Astrocyte (in vitro differentiated cells and primary cell): Measurements from ENCODE around the gene SCN8A. TPM values are rescaled to one million over a fixed set of nuclear protein-coding genes. Genes with fewer than 3 reads are reported as not detected.

ENCODE experiments used
- DNase-seq: peaks from one replicate; pipeline ENCODE4 v3.0.0-alpha.2; 2010; ENCODE audit warnings: low read depth
- FAIRE-seq: peaks from 2 replicates; lab custom pipeline; 2011; peaks lifted over from hg19 to GRCh38; lab: Jason Lieb, UNC
- H2AFZ ChIP-seq: 2 replicates; pipeline ENCODE4 v1.6.0; 2012; ENCODE audit warnings: low read depth, low read length, inconsistent platforms
- H3K27ac ChIP-seq: 2 replicates; pipeline ENCODE4 v1.5.1; 2011; ENCODE audit warnings: low read depth, low read length, inconsistent platforms
- H3K27me3 ChIP-seq: 2 replicates; pipeline ENCODE4 v1.6.0; 2011; ENCODE audit warnings: low read length, inconsistent platforms; ENCODE audit not compliant: insufficient read depth
- H3K36me3 ChIP-seq: 2 replicates; pipeline ENCODE4 v1.5.1; 2011; ENCODE audit warnings: low read length, inconsistent platforms; ENCODE audit not compliant: insufficient read depth
- H3K4me1 ChIP-seq: 2 replicates; pipeline ENCODE4 v1.5.1; 2011; ENCODE audit warnings: low read length, inconsistent platforms; ENCODE audit not compliant: insufficient read depth
- H3K4me2 ChIP-seq: 2 replicates; pipeline ENCODE4 v1.6.0; 2012; ENCODE audit warnings: low read length, inconsistent platforms
- H3K4me3 ChIP-seq: 2 replicates; pipeline ENCODE4 v1.5.1; 2011; ENCODE audit warnings: low read depth, mild to moderate bottlenecking, low read length, inconsistent platforms; ENCODE audit not compliant: insufficient read depth
- H3K79me2 ChIP-seq: 2 replicates; pipeline ENCODE4 v1.6.0; 2012; ENCODE audit warnings: mild to moderate bottlenecking, low read length, inconsistent platforms; ENCODE audit not compliant: insufficient read depth
- H3K9ac ChIP-seq: 2 replicates; pipeline ENCODE4 v1.6.0; 2012; ENCODE audit warnings: mild to moderate bottlenecking, low read length, inconsistent platforms
- H3K9me3 ChIP-seq: 2 replicates; pipeline ENCODE4 v1.5.1; 2012; ENCODE audit warnings: low read depth, mild to moderate bottlenecking, low read length, inconsistent platforms; ENCODE audit not compliant: insufficient read depth
- H4K20me1 ChIP-seq: 2 replicates; pipeline ENCODE4 v1.6.0; 2012; ENCODE audit warnings: low read length, inconsistent platforms; ENCODE audit not compliant: insufficient read depth
- H3K27ac Mint-ChIP-seq: one replicate; pipeline ENCODE4 v1.8.0; 2021; ENCODE audit warnings: mild to moderate bottlenecking, mixed read lengths; ENCODE audit not compliant: unreplicated experiment
- H3K27me3 Mint-ChIP-seq: one replicate; pipeline ENCODE4 v1.8.0; 2021; ENCODE audit warnings: low read depth, mixed read lengths; ENCODE audit not compliant: unreplicated experiment
- H3K36me3 Mint-ChIP-seq: one replicate; pipeline ENCODE4 v1.8.0; 2021; ENCODE audit warnings: low read depth, mixed read lengths; ENCODE audit not compliant: unreplicated experiment
- H3K4me1 Mint-ChIP-seq: one replicate; pipeline ENCODE4 v1.8.0; 2021; ENCODE audit warnings: low read depth, mixed read lengths; ENCODE audit not compliant: unreplicated experiment
- H3K4me3 Mint-ChIP-seq: one replicate; pipeline ENCODE4 v1.8.0; 2021; ENCODE audit warnings: mild to moderate bottlenecking, moderate library complexity, mixed read lengths; ENCODE audit not compliant: unreplicated experiment
- H3K9me3 Mint-ChIP-seq: one replicate; pipeline ENCODE4 v1.8.0; 2021; ENCODE audit warnings: mild to moderate bottlenecking, mixed read lengths; ENCODE audit not compliant: unreplicated experiment
- EZH2 ChIP-seq: IDR thresholded peaks from 2 replicates; pipeline ENCODE4 v1.6.1; 2012; ENCODE audit warnings: mild to moderate bottlenecking, low read length, inconsistent platforms; ENCODE audit not compliant: insufficient read depth
- total RNA-seq: library from RNA; stranded (reverse); gene quantifications from 2 replicates; pipeline ENCODE4 v1.2.1, GENCODE V29; 2021
- TF ChIP-seq, protein P1 (sequence below): IDR thresholded peaks from 2 replicates; pipeline ENCODE4 v1.5.1; 2011; ENCODE audit warnings: low read depth, mild to moderate bottlenecking, inconsistent platforms, low read length, moderate library complexity; ENCODE audit not compliant: insufficient read depth

Gene SCN8A
- total RNA-seq, 1 donor from 2014 or later, result 6.5 TPM

DNA sequence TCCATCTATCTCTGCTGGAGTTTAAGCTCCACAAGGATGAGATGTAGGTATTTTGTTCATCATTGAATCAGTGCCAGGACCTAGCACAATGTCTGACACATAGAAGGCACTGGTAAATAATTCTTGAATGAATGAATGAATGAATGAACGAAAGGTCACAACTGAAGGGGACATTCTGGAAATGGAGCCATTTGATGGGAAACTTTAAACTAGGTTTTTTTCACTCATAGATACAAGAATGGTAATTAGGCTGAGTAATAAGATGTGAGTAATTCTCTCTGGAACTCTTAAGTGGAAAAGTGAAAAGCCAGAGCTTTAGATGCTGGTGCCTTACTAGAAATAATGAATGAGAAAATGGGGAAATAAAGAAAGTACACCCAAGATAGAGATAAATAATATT lies 44.3 kb downstream of the SCN8A start:
- peaks cover 4% of the 10 kb centered on the region for H3K36me3 Mint-ChIP-seq
- Histone ChIP-seq H3K4me2 (peak overlapping the region; percentile 24), H2AFZ (no peak overlapping the region), H3K27me3 (no peaks in the 10 kb centered on the region), H3K9ac (no peak overlapping the region), H3K4me3 (no peak overlapping the region), H3K79me2 (peaks cover 9% of the 10 kb centered on the region), H4K20me1 (peaks cover 9% of the 10 kb centered on the region), H3K36me3 (no peaks in the 10 kb centered on the region), H3K9me3 (no peaks in the 10 kb centered on the region), H3K27ac (no peak overlapping the region), H3K4me1 (peaks cover 10% of the 10 kb centered on the region)
- DNase-seq (peak; percentile 50), FAIRE-seq (peak; percentile 77)
- TF ChIP-seq, protein P1, sequence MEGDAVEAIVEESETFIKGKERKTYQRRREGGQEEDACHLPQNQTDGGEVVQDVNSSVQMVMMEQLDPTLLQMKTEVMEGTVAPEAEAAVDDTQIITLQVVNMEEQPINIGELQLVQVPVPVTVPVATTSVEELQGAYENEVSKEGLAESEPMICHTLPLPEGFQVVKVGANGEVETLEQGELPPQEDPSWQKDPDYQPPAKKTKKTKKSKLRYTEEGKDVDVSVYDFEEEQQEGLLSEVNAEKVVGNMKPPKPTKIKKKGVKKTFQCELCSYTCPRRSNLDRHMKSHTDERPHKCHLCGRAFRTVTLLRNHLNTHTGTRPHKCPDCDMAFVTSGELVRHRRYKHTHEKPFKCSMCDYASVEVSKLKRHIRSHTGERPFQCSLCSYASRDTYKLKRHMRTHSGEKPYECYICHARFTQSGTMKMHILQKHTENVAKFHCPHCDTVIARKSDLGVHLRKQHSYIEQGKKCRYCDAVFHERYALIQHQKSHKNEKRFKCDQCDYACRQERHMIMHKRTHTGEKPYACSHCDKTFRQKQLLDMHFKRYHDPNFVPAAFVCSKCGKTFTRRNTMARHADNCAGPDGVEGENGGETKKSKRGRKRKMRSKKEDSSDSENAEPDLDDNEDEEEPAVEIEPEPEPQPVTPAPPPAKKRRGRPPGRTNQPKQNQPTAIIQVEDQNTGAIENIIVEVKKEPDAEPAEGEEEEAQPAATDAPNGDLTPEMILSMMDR, result no peak
- no peak for TF ChIP-seq EZH2
- no peak overlapping the region for H3K4me3 Mint-ChIP-seq
- peaks cover 3% of the 10 kb centered on the region for H3K9me3 Mint-ChIP-seq
- no peaks in the 10 kb centered on the region for H3K27me3 Mint-ChIP-seq
- H3K4me1 Mint-ChIP-seq, result peaks cover 13% of the 10 kb centered on the region
- H3K27ac Mint-ChIP-seq, result no peak overlapping the region

DNA sequence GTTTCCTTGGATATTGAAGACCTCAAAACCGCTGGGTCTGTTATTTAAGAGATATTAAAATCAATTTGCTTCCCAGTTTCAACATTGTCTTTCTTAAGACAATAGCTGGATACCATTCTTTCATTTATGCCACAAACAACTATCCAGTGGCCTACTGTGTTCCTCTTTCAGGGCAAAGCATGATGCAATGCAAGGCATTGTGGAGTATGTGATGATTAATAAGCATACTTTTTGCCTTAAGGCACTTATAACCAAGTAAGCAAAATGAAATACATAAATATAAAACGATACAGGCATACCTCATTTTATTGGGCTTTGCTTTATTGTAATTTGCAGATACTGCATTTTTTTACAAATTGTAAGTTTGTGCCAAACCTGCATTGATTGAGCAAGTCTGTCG lies 45.5 kb downstream of the SCN8A start:
- Histone ChIP-seq H3K9ac (no peak overlapping the region), H2AFZ (no peak overlapping the region), H3K4me2 (no peak overlapping the region), H4K20me1 (peaks cover 17% of the 10 kb centered on the region), H3K79me2 (peaks cover 3% of the 10 kb centered on the region), H3K36me3 (no peaks in the 10 kb centered on the region), H3K27me3 (no peaks in the 10 kb centered on the region), H3K27ac (no peak overlapping the region), H3K4me3 (no peak overlapping the region), H3K4me1 (peaks cover 4% of the 10 kb centered on the region), H3K9me3 (no peaks in the 10 kb centered on the region)
- FAIRE-seq (no peak), DNase-seq (no peak)
- H3K4me3 Mint-ChIP-seq, result no peak overlapping the region
- peaks cover 3% of the 10 kb centered on the region for H3K9me3 Mint-ChIP-seq
- H3K27me3 Mint-ChIP-seq, result no peaks in the 10 kb centered on the region
- no peak for TF ChIP-seq EZH2
- TF ChIP-seq, protein P1, result no peak
- H3K36me3 Mint-ChIP-seq, result peaks cover 4% of the 10 kb centered on the region
- no peak overlapping the region for H3K27ac Mint-ChIP-seq
- H3K4me1 Mint-ChIP-seq, result peaks cover 11% of the 10 kb centered on the region

DNA sequence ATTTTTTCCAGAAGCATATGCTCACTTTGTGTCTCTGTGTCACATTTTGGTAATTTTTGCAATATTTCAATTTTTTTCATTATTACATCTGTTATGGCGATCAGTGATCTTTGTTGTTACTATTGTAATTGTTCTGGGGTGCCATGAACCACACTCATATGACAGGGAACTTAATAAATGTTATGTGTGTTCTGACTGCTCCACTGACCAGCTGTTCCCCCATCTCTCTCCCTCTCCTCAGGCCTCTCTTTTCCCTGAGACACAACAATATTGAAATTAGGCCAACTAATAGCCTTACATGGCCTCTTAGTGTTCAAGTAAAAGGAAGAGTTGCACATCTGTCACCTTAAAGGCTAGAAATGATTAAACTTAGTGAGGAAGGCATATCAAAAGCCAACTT lies 46.0 kb downstream of the SCN8A start:
- H2AFZ ChIP-seq, result no peak overlapping the region
- TF ChIP-seq, protein P1, result no peak
- TF ChIP-seq EZH2, result no peak
- H3K4me1 Mint-ChIP-seq, result peaks cover 11% of the 10 kb centered on the region
- no peak overlapping the region for H3K27ac Mint-ChIP-seq
- no peaks in the 10 kb centered on the region for H3K9me3 ChIP-seq
- peaks cover 3% of the 10 kb centered on the region for H3K9me3 Mint-ChIP-seq
- no peak overlapping the region for H3K4me3 ChIP-seq
- no peaks in the 10 kb centered on the region for H3K27me3 ChIP-seq
- H3K27ac ChIP-seq, result no peak overlapping the region
- no peaks in the 10 kb centered on the region for H3K27me3 Mint-ChIP-seq
- H3K4me1 ChIP-seq, result no peaks in the 10 kb centered on the region
- peaks cover 21% of the 10 kb centered on the region for H4K20me1 ChIP-seq
- H3K4me3 Mint-ChIP-seq, result no peak overlapping the region
- no peak for DNase-seq
- no peak overlapping the region for H3K9ac ChIP-seq
- H3K36me3 ChIP-seq, result no peaks in the 10 kb centered on the region
- no peak for FAIRE-seq
- no peak overlapping the region for H3K4me2 ChIP-seq
- H3K36me3 Mint-ChIP-seq, result peaks cover 6% of the 10 kb centered on the region
- peaks cover 3% of the 10 kb centered on the region for H3K79me2 ChIP-seq
